Fibroblast of skin of left quadriceps (primary cell): Measurements from ENCODE around the gene EFCAB14.
"Not testable (repeated sequence)": the region's sequence is repeated elsewhere in the genome, so short reads cannot be mapped to it uniquely, and the experiment has no call there.

ENCODE experiments used
- DNase-seq, 2 experiments: peaks; one replicate each; pipeline ENCODE4 v3.0.0-alpha.2; 2013; ENCODE audit warnings: low read depth in 2 of 2

EFCAB14 gene

GRCh38 chr1:46654012-46654411 lies 64.9 kb downstream of the EFCAB14 start:
- DNase-seq = no peak

- DNase-seq = peak; percentile 34 to 47
These were observed 65.4 kb downstream of the EFCAB14 start for GRCh38 chr1:46653405-46653958.

- DNase-seq = no peak
These were observed 66.4 kb downstream of the EFCAB14 start for GRCh38 chr1:46652321-46653100.

GRCh38 chr1:46651152-46651551 lies 67.8 kb downstream of the EFCAB14 start:
- DNase-seq = not testable (repeated sequence)

- DNase-seq = no peak
These were observed 68.4 kb downstream of the EFCAB14 start for GRCh38 chr1:46650491-46650890.

- DNase-seq = no peak
These were observed 69.2 kb downstream of the EFCAB14 start for GRCh38 chr1:46649764-46650163.

- no peak for DNase-seq
These were observed 71.3 kb downstream of the EFCAB14 start for GRCh38 chr1:46647611-46648010.

- no peak for DNase-seq
These were observed 72.1 kb downstream of the EFCAB14 start for GRCh38 chr1:46646844-46647243.

GRCh38 chr1:46646331-46646730 lies 72.6 kb downstream of the EFCAB14 start:
- no peak for DNase-seq

- DNase-seq = no peak
These were observed 73.1 kb downstream of the EFCAB14 start for GRCh38 chr1:46645815-46646214.

GRCh38 chr1:46643368-46643775 lies 75.5 kb downstream of the EFCAB14 start:
- peak; percentile 82 to 83 for DNase-seq

- DNase-seq = no peak
These were observed 76.7 kb downstream of the EFCAB14 start for GRCh38 chr1:46642115-46642680.

- DNase-seq = no peak
These were observed 79.4 kb downstream of the EFCAB14 start for GRCh38 chr1:46639547-46639946.

GRCh38 chr1:46638921-46639320 lies 80.0 kb downstream of the EFCAB14 start:
- no peak for DNase-seq

- DNase-seq = no peak
These were observed 81.3 kb downstream of the EFCAB14 start for GRCh38 chr1:46637444-46638083.

GRCh38 chr1:46635205-46635604 lies 83.7 kb downstream of the EFCAB14 start:
- DNase-seq = no peak

- DNase-seq = no peak
These were observed 88.2 kb downstream of the EFCAB14 start for GRCh38 chr1:46630719-46631118.
